Astrocyte (in vitro differentiated cells and primary cell): ENCODE data around the gene ETV6.

Experiments used
- CTCF ChIP-seq: IDR thresholded peaks from 2 replicates; pipeline ENCODE4 v1.5.1; 2011; ENCODE audit warnings: low read depth, mild to moderate bottlenecking, inconsistent platforms, low read length, moderate library complexity; ENCODE audit not compliant: insufficient read depth
- EZH2 ChIP-seq: IDR thresholded peaks from 2 replicates; pipeline ENCODE4 v1.6.1; 2012; ENCODE audit warnings: mild to moderate bottlenecking, low read length, inconsistent platforms; ENCODE audit not compliant: insufficient read depth

GRCh38 chr12:11628353-11628752 is 21.1 kb upstream of the ETV6 start:
- no peak for TF ChIP-seq CTCF
- no peak for TF ChIP-seq EZH2
